ENCODE data around the gene PDIK1L. TPM values are rescaled to one million over a fixed set of nuclear protein-coding genes. Genes with fewer than 3 reads are reported as not detected.

PDIK1L gene
- total and polyA plus RNA-seq, 9 donors: 4.5 to 16.5 (median 10.8) TPM

GRCh38 chr1:26160527-26161414, 49.1 kb downstream of the PDIK1L start:
- intact Hi-C loops (cut with DNase I): loop anchor here in 1 of 4 donors (5.0 kb wide), 1 partner anchor 48 kb away; the partner anchor contains the start of gene PDIK1L
- Histone ChIP-seq H3K9me3 (no peaks in the 10 kb centered on the region), H3K4me1 (ENCODE audit: insufficient read depth) (peaks cover 8% of the 10 kb centered on the region), H3K4me3 (peak overlapping the region; percentile 38), H3K27me3 (no peaks in the 10 kb centered on the region), H3K36me3 (no peaks in the 10 kb centered on the region), H3K27ac (no peak overlapping the region)
- TF ChIP-seq POLR2A (IDR thresholded peaks at IDR 0.05) (no peak), EP300 (IDR thresholded peaks at IDR 0.05) (no peak), CTCF (IDR thresholded peaks at IDR 0.05) (no peak)
- DNase-seq: peak in 1 of 5 donors; percentile 25
- WGBS, 3 donors: 43 to 52% (median 49%) methylated on average over 18 of the region's 18 CpGs

- intact Hi-C loops (cut with DNase I): loop anchor here in 1 of 4 donors (5.0 kb wide), 1 partner anchor 49 kb away; the partner anchor contains the start of gene PDIK1L
- Histone ChIP-seq H3K4me1 (ENCODE audit: insufficient read depth) (peaks cover 8% of the 10 kb centered on the region), H3K36me3 (no peaks in the 10 kb centered on the region), H3K9me3 (no peaks in the 10 kb centered on the region), H3K4me3 (peak overlapping the region; percentile 38), H3K27me3 (no peaks in the 10 kb centered on the region), H3K27ac (no peak overlapping the region)
- TF ChIP-seq POLR2A (IDR thresholded peaks at IDR 0.05): no peak
- peak in 2 of 3 donors; percentile 32 to 46 for TF ChIP-seq CTCF (IDR thresholded peaks at IDR 0.05)
- peak; percentile 46 to 71 (median 63) for DNase-seq
- 1 to 2% (median 2%) methylated on average over 68 to 98 of the region's 98 CpGs for WGBS, 3 donors
Measured at GRCh38 chr1:26161415-26162219, 50.0 kb downstream of the PDIK1L start.

- H3K9me3 ChIP-seq: no peaks in the 10 kb centered on the region
- H3K27me3 ChIP-seq: no peaks in the 10 kb centered on the region
- TF ChIP-seq CTCF (IDR thresholded peaks at IDR 0.05): no peak
- no peak for TF ChIP-seq EP300 (IDR thresholded peaks at IDR 0.05)
- no peak for TF ChIP-seq POLR2A (IDR thresholded peaks at IDR 0.05)
- 23 to 27% (median 24%) methylated on average over 21 of the region's 21 CpGs for WGBS, 3 donors
- no peak overlapping the region for H3K27ac ChIP-seq
- DNase-seq: no peak
- peak overlapping the region; percentile 38 for H3K4me3 ChIP-seq
- H3K4me1 ChIP-seq (ENCODE audit: insufficient read depth): peaks cover 8% of the 10 kb centered on the region
- H3K36me3 ChIP-seq: no peaks in the 10 kb centered on the region
- intact Hi-C loops (cut with DNase I): loop anchor here in 1 of 4 donors (5.0 kb wide), 1 partner anchor 50 kb away; the partner anchor contains the start of gene PDIK1L
Measured at GRCh38 chr1:26162220-26162709, 50.6 kb downstream of the PDIK1L start.

GRCh38 chr1:26163684-26164035, 52.0 kb downstream of the PDIK1L start:
- Histone ChIP-seq H3K4me3 (peak overlapping the region; percentile 40), H3K4me1 (ENCODE audit: insufficient read depth) (peaks cover 8% of the 10 kb centered on the region), H3K27ac (peak overlapping the region in 1 of 2 donors; percentile 9), H3K9me3 (no peaks in the 10 kb centered on the region), H3K36me3 (no peaks in the 10 kb centered on the region), H3K27me3 (no peaks in the 10 kb centered on the region)
- 47 to 71% (median 67%) methylated on average over 9 of the region's 9 CpGs for WGBS, 3 donors
- no peak for TF ChIP-seq POLR2A (IDR thresholded peaks at IDR 0.05)
- no peak for TF ChIP-seq EP300 (IDR thresholded peaks at IDR 0.05)
- TF ChIP-seq CTCF (IDR thresholded peaks at IDR 0.05): no peak
- intact Hi-C loops (cut with DNase I): loop anchor here in 1 of 4 donors (5.0 kb wide), 1 partner anchor 51 kb away; the partner anchor contains the start of gene PDIK1L
- DNase-seq: no peak
